Ovary (tissue), 9 donors: ENCODE results near the gene GRAP2. TPM values are rescaled to one million over a fixed set of nuclear protein-coding genes. Genes with fewer than 3 reads are reported as not detected.

ENCODE experiments used
- DNase-seq, 5 donors: peaks; one replicate each; pipeline ENCODE4 v3.0.0-alpha.2; 2019 to 2020
- H3K27ac ChIP-seq, 2 donors: fragments of 200-600 bp; one replicate each; pipeline versions ENCODE4 v1.5.1 to v1.8.0; 2019 to 2022
- H3K27me3 ChIP-seq: fragments of 200-600 bp; one replicate; pipeline ENCODE4 v1.8.0; 2022
- H3K36me3 ChIP-seq: fragments of 200-600 bp; sonication (generic); one replicate; pipeline ENCODE4 v1.5.1; 2019
- H3K4me1 ChIP-seq: one replicate; pipeline ENCODE4 v1.8.1; 2013; ENCODE audit warnings: mild to moderate bottlenecking, moderate library complexity; ENCODE audit not compliant: insufficient read depth
- H3K4me3 ChIP-seq: fragments of 200-600 bp; sonication (generic); one replicate; pipeline ENCODE4 v1.5.1; 2017
- H3K9me3 ChIP-seq, 2 donors: fragments of 200-600 bp in 1 of 2; sonication (generic) in 1 of 2; one replicate each; pipeline versions ENCODE4 v1.5.1 to v1.8.1; 2013 to 2019; ENCODE audit warnings: mild to moderate bottlenecking in 1 of 2, moderate library complexity in 1 of 2
- EP300 ChIP-seq: sonication (generic); formaldehyde crosslinking; IDR thresholded peaks from one replicate; pipeline ENCODE4 v1.6.1; 2017; ENCODE audit warnings: antibody characterized with exemption
- POLR2A ChIP-seq: fragments of 450-650 bp; IDR thresholded peaks from one replicate; pipeline ENCODE4 v1.6.1; 2017; ENCODE audit warnings: antibody characterized with exemption, mild to moderate bottlenecking, moderate library complexity
- WGBS, 3 donors: extraction: QIAGEN DNeasy Blood & Tissue Kit in 1 of 3; methylation state at CpG; one replicate each; pipeline versions ENCODE4 v1.1.5 to v1.1.7; 2013 to 2017; 5-methylcytosine and 5-hydroxymethylcytosine counted together
- intact Hi-C, 4 donors: fragments of 100-400 bp; cut with DNase I; formaldehyde crosslinking; loops; one replicate each; pipeline versions ENCODE4 v1.11.0 to v1.15.1; 2022 to 2023
- polyA plus RNA-seq, 2 donors: library from polyadenylated mRNA; stranded (reverse); fragments of 200-250 nt in 1 of 2; fragments of 350-450 nt in 1 of 2; fragmentation: Illumina TruSeq in 1 of 2; extraction: RNeasy Lipid Tissue Mini Kit (QIAGEN cat#74804) in 1 of 2; gene quantifications; one replicate each; pipeline ENCODE4 v1.2.3, GENCODE V29; 2013 to 2014
- total RNA-seq, 7 donors: library from RNA; depleted of rRNA in 2 of 7; stranded (reverse); fragments of >200 nt in 2 of 7; fragmentation: NEBNext Ultra II Directional in 3 of 7; extraction: Animal tissue kit (Norgen Biotek cat#: 25700) in 3 of 7; gene quantifications; one replicate each; pipeline versions ENCODE4 v1.1.0 to v1.2.4, GENCODE V29; 2016 to 2023
- TF ChIP-seq, protein P1 (sequence below), 3 donors: fragments of 450-650 bp in 2 of 3; fragments of 200-600 bp in 1 of 3; IDR thresholded peaks; one replicate each; pipeline versions ENCODE4 v1.5.1 to v1.8.0; 2016 to 2022; ENCODE audit warnings: antibody characterized with exemption in 3 of 3, mild to moderate bottlenecking in 1 of 3
- donor health status: DM: no; HTN: no; CAD: no; lungs with moderate emphysema.
- donor health status: DM: no; HTN: no; CAD: no.
- donor health status: Bipolar disorder and iron deficiency.
- donor health status: DM: yes; HTN: yes; CAD: no.
- donor health status: DM: no; HTN: no; CAD: no.
- donor health status: DM: yes; HTN: yes; CAD: no.

Gene GRAP2
- total and polyA plus RNA-seq, 9 donors = 0.46 to 2.0 (median 0.75) TPM; not detected in 1

DNA sequence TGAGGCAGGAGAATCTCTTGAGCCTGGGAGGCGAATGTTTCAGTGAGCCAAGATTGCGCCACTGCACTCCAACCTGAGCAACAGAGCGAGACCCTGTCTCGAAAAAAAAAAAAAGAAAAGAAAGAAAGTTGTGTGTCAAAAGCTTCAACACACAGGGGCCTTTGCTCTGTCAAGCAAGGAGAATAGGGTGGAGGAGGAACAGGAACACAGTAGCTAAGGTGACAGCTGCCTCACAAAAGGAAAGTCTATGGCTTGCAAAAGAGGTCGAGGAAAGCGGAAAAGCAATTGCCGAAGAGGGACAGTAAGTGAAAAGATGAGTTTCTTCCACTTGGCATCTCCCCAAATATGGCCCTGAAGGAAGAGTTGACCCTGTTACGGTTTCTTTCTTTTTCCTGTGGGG is 32.9 kb downstream of the GRAP2 start:
- Histone ChIP-seq H3K4me3 (no peak overlapping the region), H3K27me3 (no peaks in the 10 kb centered on the region), H3K27ac (no peak overlapping the region), H3K4me1 (no peaks in the 10 kb centered on the region), H3K9me3 (no peaks in the 10 kb centered on the region), H3K36me3 (no peaks in the 10 kb centered on the region)
- 87 to 91% (median 90%) methylated on average over 8 of the region's 8 CpGs for WGBS, 3 donors
- intact Hi-C loops = no loop called here
- DNase-seq = no peak
- no peak for TF ChIP-seq POLR2A
- TF ChIP-seq, protein P1, sequence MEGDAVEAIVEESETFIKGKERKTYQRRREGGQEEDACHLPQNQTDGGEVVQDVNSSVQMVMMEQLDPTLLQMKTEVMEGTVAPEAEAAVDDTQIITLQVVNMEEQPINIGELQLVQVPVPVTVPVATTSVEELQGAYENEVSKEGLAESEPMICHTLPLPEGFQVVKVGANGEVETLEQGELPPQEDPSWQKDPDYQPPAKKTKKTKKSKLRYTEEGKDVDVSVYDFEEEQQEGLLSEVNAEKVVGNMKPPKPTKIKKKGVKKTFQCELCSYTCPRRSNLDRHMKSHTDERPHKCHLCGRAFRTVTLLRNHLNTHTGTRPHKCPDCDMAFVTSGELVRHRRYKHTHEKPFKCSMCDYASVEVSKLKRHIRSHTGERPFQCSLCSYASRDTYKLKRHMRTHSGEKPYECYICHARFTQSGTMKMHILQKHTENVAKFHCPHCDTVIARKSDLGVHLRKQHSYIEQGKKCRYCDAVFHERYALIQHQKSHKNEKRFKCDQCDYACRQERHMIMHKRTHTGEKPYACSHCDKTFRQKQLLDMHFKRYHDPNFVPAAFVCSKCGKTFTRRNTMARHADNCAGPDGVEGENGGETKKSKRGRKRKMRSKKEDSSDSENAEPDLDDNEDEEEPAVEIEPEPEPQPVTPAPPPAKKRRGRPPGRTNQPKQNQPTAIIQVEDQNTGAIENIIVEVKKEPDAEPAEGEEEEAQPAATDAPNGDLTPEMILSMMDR (IDR thresholded peaks at IDR 0.05) = no peak
- TF ChIP-seq EP300 = no peak

GRCh38 chr22:39935116-39935515 is 34.2 kb downstream of the GRAP2 start:
- WGBS, 3 donors = 72 to 77% (median 72%) methylated on average over 4 of the region's 4 CpGs
- H3K36me3 ChIP-seq = no peaks in the 10 kb centered on the region
- intact Hi-C loops = no loop called here
- H3K4me3 ChIP-seq = no peak overlapping the region
- H3K27ac ChIP-seq = no peak overlapping the region
- TF ChIP-seq, protein P1 (IDR thresholded peaks at IDR 0.05) = no peak
- TF ChIP-seq EP300 (no peak), POLR2A (no peak)
- H3K4me1 ChIP-seq = no peaks in the 10 kb centered on the region
- no peaks in the 10 kb centered on the region for H3K9me3 ChIP-seq
- no peak for DNase-seq
- no peaks in the 10 kb centered on the region for H3K27me3 ChIP-seq

- H3K4me1 ChIP-seq = no peaks in the 10 kb centered on the region
- no peaks in the 10 kb centered on the region for H3K27me3 ChIP-seq
- TF ChIP-seq, protein P1 (IDR thresholded peaks at IDR 0.05) = no peak
- TF ChIP-seq POLR2A (no peak), EP300 (no peak)
- H3K36me3 ChIP-seq = no peaks in the 10 kb centered on the region
- intact Hi-C loops = no loop called here
- no peaks in the 10 kb centered on the region for H3K9me3 ChIP-seq
- no peak for DNase-seq
- H3K27ac ChIP-seq = no peak overlapping the region
- WGBS, 3 donors = 51 to 55% (median 54%) methylated on average over 6 of the region's 6 CpGs
- no peak overlapping the region for H3K4me3 ChIP-seq
These were observed 34.7 kb downstream of the GRAP2 start for GRCh38 chr22:39935612-39936011.

- Histone ChIP-seq H3K27me3 (no peaks in the 10 kb centered on the region), H3K9me3 (no peaks in the 10 kb centered on the region), H3K36me3 (no peaks in the 10 kb centered on the region), H3K27ac (no peak overlapping the region), H3K4me3 (no peak overlapping the region), H3K4me1 (no peaks in the 10 kb centered on the region)
- DNase-seq = no peak
- TF ChIP-seq POLR2A (no peak), EP300 (no peak)
- WGBS, 3 donors = 70 to 78% (median 70%) methylated on average over 6 of the region's 6 CpGs
- intact Hi-C loops = no loop called here
These were observed 35.8 kb downstream of the GRAP2 start for GRCh38 chr22:39936523-39937145.

DNA sequence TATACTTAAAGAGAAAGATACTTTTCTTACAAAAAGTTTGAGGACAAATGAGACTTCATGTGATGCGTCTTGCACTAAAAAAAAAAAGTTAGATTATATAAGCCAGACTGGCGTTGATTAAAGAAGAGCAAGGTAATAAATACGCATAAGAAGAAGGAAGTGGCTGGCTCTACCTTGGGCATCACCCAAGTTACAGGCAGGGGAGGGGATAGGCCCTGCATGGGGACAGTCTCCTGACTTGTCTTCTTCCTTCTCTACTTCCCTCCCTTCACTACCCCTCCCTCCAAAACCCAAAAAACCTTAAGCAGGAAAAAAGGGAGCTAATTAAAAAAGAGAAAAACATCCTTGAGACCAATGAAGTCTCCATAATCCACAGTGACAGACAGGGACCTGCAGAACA is 37.0 kb downstream of the GRAP2 start:
- H3K4me3 ChIP-seq = no peak overlapping the region
- no peaks in the 10 kb centered on the region for H3K4me1 ChIP-seq
- intact Hi-C loops = no loop called here
- WGBS, 3 donors = 86 to 89% (median 89%) methylated on average over 3 of the region's 3 CpGs
- no peaks in the 10 kb centered on the region for H3K36me3 ChIP-seq
- TF ChIP-seq, protein P1 (IDR thresholded peaks at IDR 0.05) = no peak
- TF ChIP-seq EP300 = no peak
- TF ChIP-seq POLR2A = no peak
- no peaks in the 10 kb centered on the region for H3K27me3 ChIP-seq
- DNase-seq = no peak
- H3K9me3 ChIP-seq = no peaks in the 10 kb centered on the region
- H3K27ac ChIP-seq = no peak overlapping the region
